ENCODE data around the gene BEAN1.

Gene BEAN1

DNA sequence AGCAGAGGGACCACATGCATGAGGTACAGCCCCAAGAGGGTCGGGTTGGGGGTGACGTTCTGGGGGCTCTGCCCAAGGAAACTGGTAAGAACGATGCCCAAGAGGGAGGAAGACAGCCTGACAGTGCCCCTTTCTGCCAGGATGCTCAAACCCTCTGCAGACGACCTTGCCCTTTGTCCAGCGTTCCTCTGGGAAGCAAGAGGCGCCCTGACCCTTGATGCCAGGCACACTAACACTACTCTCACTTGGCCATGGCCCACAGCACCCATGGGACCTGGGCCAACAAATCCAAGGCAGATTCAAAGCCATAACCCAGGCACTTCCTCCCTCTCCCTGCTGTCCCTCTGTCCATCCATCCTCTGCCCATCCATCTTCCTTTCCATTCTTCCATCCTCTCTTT lies 102.4 kb downstream of the BEAN1 start:
- no peak for DNase-seq (ENCODE audit: low read depth)
- no peak overlapping the region for H3K4me3 ChIP-seq (ENCODE audit: low read depth, low read length)
- TF ChIP-seq POLR2A (IDR thresholded peaks at IDR 0.05; ENCODE audit: extremely low read depth, insufficient read length): no peak
- TF ChIP-seq MYC (IDR thresholded peaks at IDR 0.05; ENCODE audit: low read depth, low read length): no peak
- TF ChIP-seq, protein P1, sequence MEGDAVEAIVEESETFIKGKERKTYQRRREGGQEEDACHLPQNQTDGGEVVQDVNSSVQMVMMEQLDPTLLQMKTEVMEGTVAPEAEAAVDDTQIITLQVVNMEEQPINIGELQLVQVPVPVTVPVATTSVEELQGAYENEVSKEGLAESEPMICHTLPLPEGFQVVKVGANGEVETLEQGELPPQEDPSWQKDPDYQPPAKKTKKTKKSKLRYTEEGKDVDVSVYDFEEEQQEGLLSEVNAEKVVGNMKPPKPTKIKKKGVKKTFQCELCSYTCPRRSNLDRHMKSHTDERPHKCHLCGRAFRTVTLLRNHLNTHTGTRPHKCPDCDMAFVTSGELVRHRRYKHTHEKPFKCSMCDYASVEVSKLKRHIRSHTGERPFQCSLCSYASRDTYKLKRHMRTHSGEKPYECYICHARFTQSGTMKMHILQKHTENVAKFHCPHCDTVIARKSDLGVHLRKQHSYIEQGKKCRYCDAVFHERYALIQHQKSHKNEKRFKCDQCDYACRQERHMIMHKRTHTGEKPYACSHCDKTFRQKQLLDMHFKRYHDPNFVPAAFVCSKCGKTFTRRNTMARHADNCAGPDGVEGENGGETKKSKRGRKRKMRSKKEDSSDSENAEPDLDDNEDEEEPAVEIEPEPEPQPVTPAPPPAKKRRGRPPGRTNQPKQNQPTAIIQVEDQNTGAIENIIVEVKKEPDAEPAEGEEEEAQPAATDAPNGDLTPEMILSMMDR (IDR thresholded peaks at IDR 0.05; ENCODE audit: low read depth, low read length): no peak
- TF ChIP-seq, protein P2, sequence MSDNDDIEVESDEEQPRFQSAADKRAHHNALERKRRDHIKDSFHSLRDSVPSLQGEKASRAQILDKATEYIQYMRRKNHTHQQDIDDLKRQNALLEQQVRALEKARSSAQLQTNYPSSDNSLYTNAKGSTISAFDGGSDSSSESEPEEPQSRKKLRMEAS (IDR thresholded peaks at IDR 0.05; ENCODE audit: low read depth, low read length): no peak

All from NB4 (cell line).